Measurements from ENCODE around the gene PVALB.

- TF ChIP-seq, protein P1, sequence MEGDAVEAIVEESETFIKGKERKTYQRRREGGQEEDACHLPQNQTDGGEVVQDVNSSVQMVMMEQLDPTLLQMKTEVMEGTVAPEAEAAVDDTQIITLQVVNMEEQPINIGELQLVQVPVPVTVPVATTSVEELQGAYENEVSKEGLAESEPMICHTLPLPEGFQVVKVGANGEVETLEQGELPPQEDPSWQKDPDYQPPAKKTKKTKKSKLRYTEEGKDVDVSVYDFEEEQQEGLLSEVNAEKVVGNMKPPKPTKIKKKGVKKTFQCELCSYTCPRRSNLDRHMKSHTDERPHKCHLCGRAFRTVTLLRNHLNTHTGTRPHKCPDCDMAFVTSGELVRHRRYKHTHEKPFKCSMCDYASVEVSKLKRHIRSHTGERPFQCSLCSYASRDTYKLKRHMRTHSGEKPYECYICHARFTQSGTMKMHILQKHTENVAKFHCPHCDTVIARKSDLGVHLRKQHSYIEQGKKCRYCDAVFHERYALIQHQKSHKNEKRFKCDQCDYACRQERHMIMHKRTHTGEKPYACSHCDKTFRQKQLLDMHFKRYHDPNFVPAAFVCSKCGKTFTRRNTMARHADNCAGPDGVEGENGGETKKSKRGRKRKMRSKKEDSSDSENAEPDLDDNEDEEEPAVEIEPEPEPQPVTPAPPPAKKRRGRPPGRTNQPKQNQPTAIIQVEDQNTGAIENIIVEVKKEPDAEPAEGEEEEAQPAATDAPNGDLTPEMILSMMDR (IDR thresholded peaks at IDR 0.05; ENCODE audit: insufficient read depth, low read length, poor library complexity, severe bottlenecking) = no peak
- no peak for TF ChIP-seq EZH2phosphoT487 (conservative IDR thresholded peaks at IDR 0.05; ENCODE audit: low read length)
Measured at GRCh38 chr22:36863979-36864378, 47.1 kb upstream of the PVALB start.
